Measurements from ENCODE around the gene PTPRN2. TPM values are rescaled to one million over a fixed set of nuclear protein-coding genes. Genes with fewer than 3 reads are reported as not detected.

Gene PTPRN2
- total and polyA plus RNA-seq, 2 of the 13 experiments (the other 11 are each of a cell fraction or from before 2014, with no cell fraction given) = 2.5 to 24.2 TPM

DNA sequence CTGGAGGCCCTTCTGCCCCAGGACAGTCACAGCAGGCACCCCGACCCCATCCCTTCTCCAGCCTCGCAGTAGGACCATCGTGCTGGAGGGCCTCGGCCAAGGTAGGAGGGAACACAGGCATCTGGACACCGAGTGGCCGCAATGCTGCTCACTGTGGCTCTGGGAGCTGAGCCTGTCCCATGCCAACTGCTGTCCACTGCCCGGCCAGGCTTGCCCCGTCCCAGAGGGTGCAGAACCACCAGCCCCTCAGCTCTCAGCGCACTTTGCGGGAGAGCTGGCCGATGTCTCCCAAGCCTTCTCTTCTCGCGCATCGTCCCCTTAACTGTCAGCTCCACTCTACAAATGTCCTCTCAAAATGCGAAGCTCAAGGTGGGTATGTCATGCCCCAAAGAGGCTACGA is 197.2 kb downstream of the PTPRN2 start:
- ChIA-PET CTCF (ENCODE audit: low intra/inter-chr PET ratio, low total read pairs) (no interaction called here), POLR2A (interaction anchor here (0.5 kb wide), 1 partner anchor 23 kb away, joined by 4 read pairs; no protein-coding TSS in a partner anchor)
- WGBS (ENCODE audit: low lambda C conversion rate) = 97% methylated on average over 8 of the region's 16 CpGs
- no peak overlapping the region for H3K27ac ChIP-seq (ENCODE audit: extremely low read length, insufficient read depth, low read length)
- H2AFZ ChIP-seq (ENCODE audit: low read length) = no peak overlapping the region
- TF ChIP-seq NCOR1 (IDR thresholded peaks at IDR 0.05; ENCODE audit: borderline replicate concordance, low read length) = no peak
- TF ChIP-seq EP300 (IDR thresholded peaks at IDR 0.05; ENCODE audit: low read depth in 2 of 2, low read length in 2 of 2) = no peak
- TF ChIP-seq EP300 (CRISPR knock-in tag; IDR thresholded peaks at IDR 0.05; ENCODE audit: borderline replicate concordance) = no peak
- TF ChIP-seq NAIF1 (CRISPR knock-in tag; IDR thresholded peaks at IDR 0.05; ENCODE audit: borderline replicate concordance) = no peak
- no peak for TF ChIP-seq PHF20 (CRISPR knock-in tag; IDR thresholded peaks at IDR 0.05)
- no peak for TF ChIP-seq SALL2 (CRISPR knock-in tag; IDR thresholded peaks at IDR 0.05)
- TF ChIP-seq AGO1 (IDR thresholded peaks at IDR 0.05; ENCODE audit: low read depth, low read length, poor library complexity, severe bottlenecking) = no peak
- TF ChIP-seq ZMYM4 (CRISPR knock-in tag; IDR thresholded peaks at IDR 0.05) = no peak
- no peak for TF ChIP-seq GTF2F1 (IDR thresholded peaks at IDR 0.05; ENCODE audit: low read length)
- no peak for TF ChIP-seq NR2C2 (CRISPR knock-in tag; IDR thresholded peaks at IDR 0.05; ENCODE audit: borderline replicate concordance)
- TF ChIP-seq TBX2 (CRISPR knock-in tag; IDR thresholded peaks at IDR 0.05; ENCODE audit: borderline replicate concordance) = no peak
- no peak for TF ChIP-seq TRIM24 (CRISPR knock-in tag; IDR thresholded peaks at IDR 0.05)
- no peak for TF ChIP-seq FOXA3 (CRISPR knock-in tag; IDR thresholded peaks at IDR 0.05)
- no peak for TF ChIP-seq IKZF4 (CRISPR knock-in tag; IDR thresholded peaks at IDR 0.05; ENCODE audit: borderline replicate concordance, low read depth, not compliant biosample characterization)
- TF ChIP-seq ZNF615 (CRISPR knock-in tag; IDR thresholded peaks at IDR 0.05; ENCODE audit: borderline replicate concordance) = no peak
- no peak for TF ChIP-seq KAT2B (IDR thresholded peaks at IDR 0.05; ENCODE audit: borderline replicate concordance, low read depth, low read length)
- no peak for TF ChIP-seq MBNL3 (CRISPR knock-in tag; conservative IDR thresholded peaks at IDR 0.05)
- TF ChIP-seq SMC3 (IDR thresholded peaks at IDR 0.05; ENCODE audit: low read length) = no peak
- TF ChIP-seq ZNF317 (CRISPR knock-in tag; IDR thresholded peaks at IDR 0.05) = no peak
- no peak for TF ChIP-seq ZNF550 (CRISPR knock-in tag; IDR thresholded peaks at IDR 0.05; ENCODE audit: borderline replicate concordance)
- no peak for TF ChIP-seq MTF1 (CRISPR knock-in tag; IDR thresholded peaks at IDR 0.05)
- BruUV-seq (replicated peaks) = no TSS peak
- intact Hi-C loops (cut with micrococcal nuclease; ENCODE audit: unreplicated experiment) (no loop called here), in situ Hi-C loops (cut with HindIII; ENCODE audit: extremely low pct_ligation_motif_present, low pct_unique_long_range_greater_than_20kb) (no loop called here)
- DNase-seq (ENCODE audit: low spot score) = no peak
- H4K20me1 ChIP-seq (ENCODE audit: insufficient read depth, low read length) = peaks cover 91% of the 10 kb centered on the region
- ATAC-seq = no peak
- no peak overlapping the region for H3K4me3 ChIP-seq (replicated peaks in 1 of 3; ENCODE audit: insufficient read depth in 1 of 3, low read depth in 2 of 3, low read length in 3 of 3)
- no peaks in the 10 kb centered on the region for H3K79me2 ChIP-seq (ENCODE audit: insufficient read depth, low read length)
- H3K9ac ChIP-seq (ENCODE audit: insufficient read depth, low read depth, low read length) = no peak overlapping the region
- no peaks in the 10 kb centered on the region for H3K27me3 ChIP-seq (ENCODE audit: control insufficient read depth in 1 of 2, insufficient read depth in 2 of 2, low read length in 2 of 2)
- H3K4me1 ChIP-seq (ENCODE audit: insufficient read depth, low read length) = peaks cover 7% of the 10 kb centered on the region; the same call in 1 of the 2 replicates
- FAIRE-seq = no peak
- H3K9me3 ChIP-seq (ENCODE audit: low read length) = no peaks in the 10 kb centered on the region
- H3K36me3 ChIP-seq (replicated peaks in 1 of 2; ENCODE audit: control insufficient read depth in 1 of 2, insufficient read depth in 2 of 2, low read length in 2 of 2) = no peaks in the 10 kb centered on the region; a peak in 1 of 5 replicates
- no peak overlapping the region for H3K4me2 ChIP-seq (ENCODE audit: low read depth, low read length)
